Aorta (tissue), 5 donors: Measurements from ENCODE around the gene LRP10. TPM values are rescaled to one million over a fixed set of nuclear protein-coding genes. Genes with fewer than 3 reads are reported as not detected.
A peak's percentile ranks its signal among the peaks of the same experiment; 100 is the strongest.

Experiments
- ATAC-seq: fragments of 200-7000 bp; cut with Tn5 transposase; one replicate; pipeline ENCODE4 v1.9.1; 2022; ENCODE audit warnings: moderate library complexity; ENCODE audit not compliant: low FRiP score
- DNase-seq, 2 donors: peaks; one replicate each; pipeline ENCODE4 v3.0.0-alpha.2; 2020
- H3K27ac ChIP-seq, 2 donors: one replicate each; pipeline ENCODE4 v1.5.1; 2013; ENCODE audit warnings: low read length in 2 of 2, mild to moderate bottlenecking in 2 of 2, moderate library complexity in 2 of 2, control low read depth in 1 of 2, inconsistent platforms in 1 of 2, low read depth in 1 of 2
- H3K27me3 ChIP-seq, 2 donors: one replicate each; pipeline ENCODE4 v1.6.1; 2013; ENCODE audit warnings: control low read depth in 1 of 2, low read length in 1 of 2, mild to moderate bottlenecking in 1 of 2, moderate library complexity in 1 of 2; ENCODE audit not compliant: insufficient read depth in 2 of 2, control insufficient read depth in 1 of 2
- H3K36me3 ChIP-seq, 2 donors: one replicate each; pipeline ENCODE4 v1.6.1; 2013; ENCODE audit warnings: control low read depth in 1 of 2, low read length in 1 of 2, mild to moderate bottlenecking in 1 of 2; ENCODE audit not compliant: insufficient read depth in 2 of 2, control insufficient read depth in 1 of 2
- H3K4me1 ChIP-seq, 2 donors: one replicate each; pipeline ENCODE4 v1.6.1; 2013; ENCODE audit warnings: low read length in 2 of 2, control low read depth in 1 of 2, mild to moderate bottlenecking in 1 of 2, moderate library complexity in 1 of 2; ENCODE audit not compliant: insufficient read depth in 2 of 2, control insufficient read depth in 1 of 2
- H3K4me3 ChIP-seq, 2 donors: one replicate each; pipeline ENCODE4 v1.5.1; 2013; ENCODE audit warnings: low read length in 2 of 2, control low read depth in 1 of 2, mild to moderate bottlenecking in 1 of 2
- H3K9me3 ChIP-seq: one replicate; pipeline ENCODE4 v1.6.1; 2013; ENCODE audit warnings: mild to moderate bottlenecking, low read length; ENCODE audit not compliant: control insufficient read depth
- WGBS, 2 donors: extraction: QIAGEN DNeasy Blood & Tissue Kit; methylation state at CpG; one replicate each; pipeline ENCODE4 v1.1.7; 2013; 5-methylcytosine and 5-hydroxymethylcytosine counted together
- intact Hi-C, 2 donors: fragments of 100-400 bp; cut with DNase I; formaldehyde crosslinking; loops; one replicate each; pipeline versions ENCODE4 v1.14.2 to v1.15.0; 2022
- polyA plus RNA-seq, 2 donors: library from polyadenylated mRNA; stranded (reverse); fragments of 200-250 nt; gene quantifications; one replicate each; pipeline ENCODE4 v1.2.3, GENCODE V29; 2013
- total RNA-seq, 2 donors: library from RNA; stranded (reverse); fragmentation: NEBNext Ultra II Directional; extraction: Animal tissue kit (Norgen Biotek cat#: 25700); gene quantifications; one replicate each; pipeline ENCODE4 v1.2.1, GENCODE V29; 2021
- donor health status: healthy with polysubstance abuse.
- donor health status: Bipolar disorder and iron deficiency.
- donor health status: DM: no; HTN: no; CAD: no.
- donor health status: DM: no; HTN: no; CAD: no.
- donor health status: DM: yes; HTN: yes; CAD: no.

Gene LRP10
- total and polyA plus RNA-seq, 4 donors = 53.0 to 187 (median 147) TPM

DNA sequence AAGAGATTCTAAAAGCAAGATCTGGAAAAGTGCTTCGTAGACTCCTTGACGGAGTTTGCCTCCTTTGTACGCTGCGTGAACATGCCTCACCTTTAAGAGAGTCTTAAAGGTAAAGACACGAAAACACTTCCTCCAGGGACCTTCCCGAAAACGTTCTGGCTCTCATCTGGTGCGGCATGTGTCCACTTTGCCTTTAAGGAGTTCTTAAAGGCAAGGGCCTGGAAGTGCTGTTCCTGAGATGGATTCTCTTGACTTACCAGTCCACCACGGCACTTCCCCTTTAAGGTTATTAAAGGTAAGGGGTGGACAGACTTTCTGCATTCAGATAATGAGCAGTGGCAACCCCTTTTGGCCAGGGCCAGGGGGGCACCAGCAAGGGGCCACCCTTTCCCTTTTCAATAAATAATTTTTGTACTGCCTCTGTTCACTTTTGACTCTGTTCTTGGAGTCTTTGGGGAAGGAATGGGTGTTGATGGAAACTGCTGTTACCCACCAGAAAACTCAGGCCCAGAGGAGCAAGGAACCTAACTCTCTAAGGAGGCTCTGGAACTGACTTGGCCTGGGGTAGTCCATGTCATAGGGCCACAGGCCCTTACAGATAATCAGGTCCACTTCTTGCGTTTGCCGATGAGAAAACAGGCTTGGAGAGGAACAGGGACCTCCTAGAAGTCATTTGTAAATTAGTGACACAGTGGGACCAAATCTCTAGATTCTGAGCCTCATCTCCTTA is 15.9 kb downstream of the LRP10 start:
- no peak overlapping the region for H3K27ac ChIP-seq
- ATAC-seq = peak; percentile 30
- H3K4me1 ChIP-seq = no peaks in the 10 kb centered on the region
- no peaks in the 10 kb centered on the region for H3K9me3 ChIP-seq
- DNase-seq = peak in 1 of 2 donors; percentile 30
- 15 to 17% methylated on average over 11 of the region's 11 CpGs for WGBS, 2 donors
- H3K4me3 ChIP-seq = peak overlapping the region in 1 of 2 donors; percentile 70
- no peaks in the 10 kb centered on the region for H3K27me3 ChIP-seq
- no peaks in the 10 kb centered on the region for H3K36me3 ChIP-seq
- intact Hi-C loops = no loop called here

DNA sequence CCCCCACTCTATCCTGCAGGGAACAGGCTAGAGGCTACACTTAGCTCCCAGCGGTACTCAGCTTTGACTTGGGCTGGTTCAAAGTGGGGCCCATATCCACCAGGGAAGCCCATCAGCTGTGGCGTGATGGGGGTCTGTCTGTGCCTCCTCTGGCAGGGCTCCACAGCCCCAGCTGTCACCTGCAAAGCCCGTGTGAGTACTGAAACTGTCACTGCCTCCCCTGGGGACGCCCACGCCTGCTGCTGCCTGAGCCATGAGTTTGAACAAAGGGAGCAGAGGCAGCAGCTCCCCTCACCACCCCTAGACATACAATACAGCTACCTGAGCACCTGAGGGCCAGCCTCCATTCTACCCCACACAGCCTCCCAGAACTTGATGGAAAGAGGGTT is 16.4 kb downstream of the LRP10 start:
- ATAC-seq = no peak
- DNase-seq = peak in 1 of 2 donors; percentile 69
- Histone ChIP-seq H3K36me3 (no peaks in the 10 kb centered on the region), H3K27ac (no peak overlapping the region), H3K4me3 (no peak overlapping the region), H3K9me3 (no peaks in the 10 kb centered on the region), H3K4me1 (no peaks in the 10 kb centered on the region), H3K27me3 (no peaks in the 10 kb centered on the region)
- intact Hi-C loops = no loop called here
- WGBS, 2 donors = 73 to 76% methylated on average over 5 of the region's 5 CpGs

DNA sequence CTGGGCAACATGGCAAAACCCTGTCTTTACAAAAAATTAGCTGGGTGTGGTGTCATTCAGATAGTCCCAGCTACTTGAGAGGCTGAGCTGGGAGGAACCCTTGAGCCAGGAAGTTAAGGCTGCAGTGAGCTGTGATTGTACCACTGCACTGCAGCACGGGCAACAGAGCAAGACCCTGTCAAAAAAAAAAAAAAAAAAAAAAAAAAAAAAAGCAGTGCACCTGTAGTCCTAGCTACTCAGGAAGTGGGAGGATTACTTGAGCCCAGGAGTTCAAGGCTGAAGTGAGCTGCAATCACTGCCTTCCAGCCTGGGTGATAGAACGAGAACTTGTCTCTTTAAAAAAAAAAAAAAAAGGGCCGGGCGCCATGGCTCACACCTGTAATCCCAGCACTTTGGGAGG is 17.1 kb downstream of the LRP10 start:
- no peak for DNase-seq
- no peaks in the 10 kb centered on the region for H3K4me1 ChIP-seq
- H3K36me3 ChIP-seq = no peaks in the 10 kb centered on the region
- no peak for ATAC-seq
- H3K4me3 ChIP-seq = no peak overlapping the region
- H3K27me3 ChIP-seq = no peaks in the 10 kb centered on the region
- intact Hi-C loops = no loop called here
- WGBS, 2 donors = 80 to 82% methylated on average over 4 of the region's 4 CpGs
- no peak overlapping the region for H3K27ac ChIP-seq
- H3K9me3 ChIP-seq = no peaks in the 10 kb centered on the region

DNA sequence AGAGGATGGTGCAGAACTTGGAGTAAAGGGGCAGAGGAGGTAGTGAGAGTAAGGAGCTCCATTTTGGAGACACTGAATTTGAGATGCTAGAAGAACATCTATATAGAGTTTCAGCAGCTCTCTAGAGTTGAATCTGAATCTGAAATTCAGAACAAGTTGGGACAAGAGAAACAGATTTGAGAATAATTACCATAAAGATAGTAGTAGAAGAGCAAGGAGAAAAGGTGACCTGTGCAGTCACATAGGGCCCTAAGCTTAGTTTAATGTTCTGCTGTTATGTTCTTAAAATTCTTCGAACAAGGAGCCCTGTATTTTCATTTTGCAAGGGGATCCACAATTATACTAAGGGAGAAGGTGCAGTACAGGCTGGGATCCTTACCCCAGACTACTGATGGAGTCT is 18.9 kb downstream of the LRP10 start:
- Histone ChIP-seq H3K4me3 (no peak overlapping the region), H3K27me3 (no peaks in the 10 kb centered on the region), H3K27ac (no peak overlapping the region), H3K4me1 (no peaks in the 10 kb centered on the region), H3K36me3 (no peaks in the 10 kb centered on the region), H3K9me3 (no peaks in the 10 kb centered on the region)
- ATAC-seq = no peak
- WGBS, 2 donors = 85 to 87% methylated on average over 1 of the region's 1 CpG
- intact Hi-C loops = no loop called here
- DNase-seq = no peak

DNA sequence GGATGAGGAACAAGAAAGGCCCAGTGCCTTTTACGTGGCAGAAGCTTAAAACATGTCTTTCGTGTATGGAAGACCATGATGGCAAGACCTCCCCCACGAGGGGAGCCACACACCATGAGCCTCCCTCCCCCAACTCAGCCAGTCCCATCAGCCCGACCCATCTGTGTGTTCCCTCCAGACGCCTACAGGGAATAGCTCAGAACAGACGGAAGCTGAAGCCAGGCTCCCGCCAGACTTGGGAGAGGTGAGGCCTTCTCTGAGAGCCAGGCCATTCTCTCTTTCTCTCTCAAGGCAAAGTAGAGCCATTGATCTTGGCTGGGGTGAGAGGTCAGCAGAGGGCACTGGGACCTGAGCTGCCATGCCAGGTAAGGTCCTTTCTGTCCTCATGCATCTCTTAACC is 20.9 kb downstream of the LRP10 start:
- Histone ChIP-seq H3K27me3 (no peaks in the 10 kb centered on the region), H3K27ac (no peak overlapping the region), H3K4me1 (no peaks in the 10 kb centered on the region), H3K9me3 (no peaks in the 10 kb centered on the region), H3K36me3 (no peaks in the 10 kb centered on the region), H3K4me3 (no peak overlapping the region)
- intact Hi-C loops = no loop called here
- DNase-seq (no peak), ATAC-seq (no peak)
- WGBS, 2 donors = 70 to 77% methylated on average over 7 of the region's 7 CpGs

DNA sequence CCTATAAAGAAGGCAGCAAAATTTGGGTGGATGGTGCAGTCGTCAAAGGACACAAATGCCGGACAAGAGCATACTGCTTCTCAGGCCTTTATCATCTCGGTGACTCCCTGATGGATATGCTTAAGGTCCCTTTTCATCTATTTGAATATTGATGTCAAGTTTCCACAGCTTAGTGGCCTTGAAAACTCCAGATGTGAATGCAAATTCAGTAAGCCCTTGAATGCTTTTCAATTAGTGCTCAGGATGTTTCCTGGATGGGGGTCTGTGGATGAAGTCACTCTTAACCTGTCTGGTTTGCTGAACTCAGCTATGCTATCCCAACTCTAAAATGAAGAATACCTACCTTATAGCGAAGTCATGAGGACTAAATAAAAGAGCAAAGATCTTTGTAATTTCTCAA is 22.2 kb downstream of the LRP10 start:
- Histone ChIP-seq H3K4me1 (no peaks in the 10 kb centered on the region), H3K4me3 (no peak overlapping the region), H3K27ac (no peak overlapping the region), H3K36me3 (no peaks in the 10 kb centered on the region), H3K9me3 (no peaks in the 10 kb centered on the region), H3K27me3 (no peaks in the 10 kb centered on the region)
- intact Hi-C loops = no loop called here
- ATAC-seq (no peak), DNase-seq (no peak)
- WGBS, 2 donors = 91 to 93% methylated on average over 4 of the region's 4 CpGs

DNA sequence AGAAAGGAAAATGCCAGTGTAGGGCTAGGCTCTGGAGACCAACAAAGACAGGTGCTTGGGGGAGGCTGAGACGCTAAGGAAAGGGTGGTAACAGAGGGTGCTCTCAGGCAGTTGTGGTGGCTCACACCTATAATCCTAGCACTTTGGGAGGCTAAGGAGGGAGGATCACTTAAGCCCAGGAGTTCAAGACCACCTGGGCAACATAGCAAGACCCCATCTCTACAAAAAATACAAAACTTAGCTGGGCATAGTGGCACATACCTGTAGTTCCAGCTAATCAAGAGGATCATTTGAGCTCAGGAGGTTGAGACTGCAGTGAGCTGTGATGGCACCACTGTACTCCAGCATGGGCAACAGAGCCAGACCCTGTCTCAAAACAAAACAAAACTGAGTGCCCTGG is 23.9 kb downstream of the LRP10 start:
- WGBS, 2 donors = 94 to 95% methylated on average over 1 of the region's 1 CpG
- no peak for ATAC-seq

DNA sequence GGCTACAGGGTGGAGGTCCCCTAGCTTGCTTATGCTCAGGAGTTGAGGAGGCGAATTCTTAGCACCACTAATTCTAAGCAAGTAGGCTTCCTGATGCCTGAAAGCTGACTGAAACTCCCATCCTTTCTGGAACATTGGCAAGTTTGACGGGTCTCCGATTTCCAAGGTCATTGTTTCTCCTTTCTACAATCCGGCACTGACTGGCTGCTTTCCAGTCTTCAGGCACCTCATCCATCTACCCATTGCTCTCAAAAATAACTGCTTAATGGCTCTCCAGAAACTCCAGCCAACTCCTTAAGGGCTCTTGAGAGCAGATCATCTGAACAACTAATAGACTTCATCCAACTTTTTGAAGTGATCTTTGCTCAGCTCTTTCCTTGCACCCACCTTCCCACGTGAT is 24.8 kb downstream of the LRP10 start:
- no peaks in the 10 kb centered on the region for H3K27me3 ChIP-seq
- H3K9me3 ChIP-seq = no peaks in the 10 kb centered on the region
- intact Hi-C loops = no loop called here
- no peaks in the 10 kb centered on the region for H3K4me1 ChIP-seq
- no peak overlapping the region for H3K4me3 ChIP-seq
- no peak for ATAC-seq
- peaks cover 2 to 4% of the 10 kb centered on the region in 2 donors for H3K36me3 ChIP-seq
- DNase-seq = no peak
- 32 to 36% methylated on average over 5 of the region's 5 CpGs for WGBS, 2 donors
- H3K27ac ChIP-seq = no peak overlapping the region

More for the DNA sequence above, 23.9 kb downstream of the LRP10 start:
- Histone ChIP-seq H3K4me1 (no peaks in the 10 kb centered on the region), H3K27ac (no peak overlapping the region), H3K36me3 (no peaks in the 10 kb centered on the region), H3K9me3 (no peaks in the 10 kb centered on the region), H3K27me3 (no peaks in the 10 kb centered on the region), H3K4me3 (no peak overlapping the region)
- no peak for DNase-seq
- intact Hi-C loops = no loop called here

DNA sequence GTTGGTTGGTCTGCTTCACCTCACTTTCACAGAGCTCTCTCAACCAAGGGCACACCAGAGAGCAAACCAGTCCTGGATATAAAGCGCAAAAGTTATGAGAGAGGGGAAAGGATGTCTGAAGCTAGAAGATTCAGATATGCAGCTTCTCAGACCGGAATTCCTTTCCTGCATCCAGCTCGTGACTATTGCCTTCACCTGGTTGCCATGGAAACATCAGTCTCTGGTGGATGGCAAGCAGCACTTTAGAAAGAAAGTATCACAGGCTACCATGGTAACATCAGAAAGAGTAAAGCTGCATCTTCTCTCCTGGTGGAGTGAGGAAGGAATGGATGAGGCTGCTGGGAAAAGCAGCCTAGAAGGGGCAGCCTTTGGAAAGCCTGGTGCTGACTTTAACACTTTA is 25.2 kb downstream of the LRP10 start:
- Histone ChIP-seq H3K36me3 (peaks cover 3 to 6% of the 10 kb centered on the region in 2 donors), H3K4me3 (no peak overlapping the region), H3K27me3 (no peaks in the 10 kb centered on the region), H3K9me3 (no peaks in the 10 kb centered on the region), H3K4me1 (no peaks in the 10 kb centered on the region), H3K27ac (no peak overlapping the region)
- intact Hi-C loops = no loop called here
- ATAC-seq (no peak), DNase-seq (no peak)
- WGBS, 2 donors = 73 to 74% methylated on average over 3 of the region's 3 CpGs
